Keratinocyte (primary cell): ENCODE results near the gene TINAGL1. TPM values are rescaled to one million over a fixed set of nuclear protein-coding genes. Genes with fewer than 3 reads are reported as not detected.

Experiments
- DNase-seq: peaks from one replicate; pipeline ENCODE4 v3.0.0-alpha.2; 2011; ENCODE audit warnings: low read depth, missing footprints, low spot score
- FAIRE-seq: peaks from 2 replicates; lab custom pipeline; 2011; peaks lifted over from hg19 to GRCh38; lab: Jason Lieb, UNC
- H2AFZ ChIP-seq: 2 replicates; pipeline ENCODE4 v1.6.0; 2012; ENCODE audit warnings: low read length, control low read depth, inconsistent platforms; ENCODE audit not compliant: control insufficient read depth
- H3K27ac ChIP-seq: 2 replicates; pipeline ENCODE4 v1.5.1; 2011; ENCODE audit warnings: low read length; ENCODE audit not compliant: control insufficient read depth, insufficient read depth
- H3K27me3 ChIP-seq: 3 replicates; pipeline ENCODE4 v1.6.0; 2011; ENCODE audit warnings: low read length; ENCODE audit not compliant: control insufficient read depth, insufficient read depth; ENCODE audit errors: extremely low read depth
- H3K36me3 ChIP-seq, 2 experiments: 2 replicates in 1 of 2; 3 replicates in 1 of 2; pipeline ENCODE4 v1.5.1; 2011; ENCODE audit warnings: low read length in 2 of 2, mild to moderate bottlenecking in 1 of 2; ENCODE audit not compliant: control insufficient read depth in 2 of 2, insufficient read depth in 2 of 2; ENCODE audit errors: extremely low read depth in 1 of 2
- H3K4me1 ChIP-seq: 3 replicates; pipeline ENCODE4 v1.5.1; 2011; ENCODE audit warnings: low read length; ENCODE audit not compliant: control insufficient read depth, insufficient read depth; ENCODE audit errors: extremely low read depth
- H3K4me2 ChIP-seq: 3 replicates; pipeline ENCODE4 v1.6.0; 2011; ENCODE audit warnings: low read depth, low read length; ENCODE audit not compliant: control insufficient read depth, insufficient read depth; ENCODE audit errors: extremely low read depth
- H3K4me3 ChIP-seq, 3 experiments: fragments of 200-600 bp in 1 of 3; sonication (generic) in 1 of 3; 2 replicates in 2 of 3; 3 replicates in 1 of 3; pipeline ENCODE4 v1.5.1; 2011 to 2016; ENCODE audit warnings: low read length in 3 of 3, mild to moderate bottlenecking in 3 of 3, control low read depth in 2 of 3, inconsistent platforms in 1 of 3, low read depth in 1 of 3, mixed read lengths in 1 of 3, mixed run types in 1 of 3, moderate library complexity in 1 of 3; ENCODE audit not compliant: control insufficient read depth in 2 of 3, insufficient read depth in 2 of 3; ENCODE audit errors: extremely low read depth in 1 of 3
- H3K79me2 ChIP-seq: 2 replicates; pipeline ENCODE4 v1.6.0; 2012; ENCODE audit warnings: low read length; ENCODE audit not compliant: control insufficient read depth, insufficient read depth
- H3K9ac ChIP-seq: 3 replicates; pipeline ENCODE4 v1.6.0; 2011; ENCODE audit warnings: low read length; ENCODE audit not compliant: control insufficient read depth, insufficient read depth; ENCODE audit errors: extremely low read depth
- H3K9me1 ChIP-seq: 3 replicates; pipeline ENCODE4 v1.6.0; 2011; ENCODE audit warnings: low read length; ENCODE audit not compliant: control insufficient read depth, insufficient read depth; ENCODE audit errors: extremely low read depth
- H3K9me3 ChIP-seq: 2 replicates; pipeline ENCODE4 v1.5.1; 2012; ENCODE audit warnings: low read depth, low read length; ENCODE audit not compliant: control insufficient read depth
- H4K20me1 ChIP-seq: 3 replicates; pipeline ENCODE4 v1.6.0; 2011; ENCODE audit warnings: low read length; ENCODE audit not compliant: control insufficient read depth, insufficient read depth; ENCODE audit errors: extremely low read depth
- CTCF ChIP-seq, 3 experiments: IDR thresholded peaks in 1 of 3; conservative IDR thresholded peaks in 1 of 3; optimal IDR thresholded peaks in 1 of 3; 2 replicates in 2 of 3; 3 replicates in 1 of 3; pipeline versions ENCODE3 to v1.5.1; 2011; ENCODE audit warnings: low read length in 3 of 3, mild to moderate bottlenecking in 3 of 3, moderate library complexity in 2 of 3, control low read depth in 1 of 3, inconsistent platforms in 1 of 3; ENCODE audit not compliant: insufficient read depth in 2 of 3; ENCODE audit errors: extremely low read depth in 1 of 3
- EZH2 ChIP-seq: IDR thresholded peaks from one replicate; pipeline ENCODE4 v1.6.1; 2012; ENCODE audit warnings: inconsistent platforms, mild to moderate bottlenecking, low read length, moderate library complexity
- dilution Hi-C: fragments of 300-500 bp; cut with MboI; formaldehyde crosslinking; loops from one replicate; pipeline ENCODE4 v1.7.0; 2020; ENCODE audit warnings: low sequenced_read_pairs; ENCODE audit not compliant: extremely low pct_ligation_motif_present
- polyA plus RNA-seq, 5 experiments: library from polyadenylated mRNA; depleted of rRNA in 3 of 5; stranded (reverse) in 3 of 5; stranded (forward) in 1 of 5; unstranded in 1 of 5; fragments of >200 nt; gene quantifications; 1 replicate in 1 of 5; 2 replicates in 3 of 5; 3 replicates in 1 of 5; pipeline versions ENCODE4 v1.2.1 to v1.2.3, GENCODE V29; 2011 to 2012; ENCODE audit warnings: missing spikeins in 2 of 5, low read depth in 1 of 5, low replicate concordance in 1 of 5

TINAGL1 gene
- polyA plus RNA-seq, 1 donor (not counting 4 experiments of a cell fraction or from before 2014, with no cell fraction given), result 189 TPM

DNA sequence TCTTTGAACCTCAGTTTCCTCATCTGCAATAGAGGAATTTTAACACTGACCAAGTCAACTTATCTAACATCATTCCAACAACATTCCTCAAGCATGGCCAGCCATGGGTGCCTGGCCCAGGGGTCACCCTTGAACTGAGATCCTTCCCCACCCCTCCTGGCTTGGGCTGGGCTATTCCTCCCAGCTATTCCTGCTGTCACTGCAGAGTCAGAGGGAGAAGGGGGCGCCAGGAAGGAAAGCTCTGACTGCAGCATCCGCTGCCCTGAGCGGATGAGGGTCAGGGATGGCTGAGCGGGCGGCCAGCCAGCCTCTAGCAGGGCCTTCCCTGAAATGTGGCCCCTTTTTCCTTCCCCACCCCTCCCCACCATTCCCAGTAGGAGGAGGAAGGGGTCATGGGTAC is 3.1 kb downstream of the TINAGL1 start:
- Histone ChIP-seq H3K27me3 (no peaks in the 10 kb centered on the region), H3K9me1 (peaks cover 5% of the 10 kb centered on the region), H3K4me2 (peak overlapping the region; percentile 82), H4K20me1 (peaks cover 35% of the 10 kb centered on the region), H3K36me3 (peaks cover 34 to 35% of the 10 kb centered on the region in 2 experiments), H3K79me2 (peaks cover 66% of the 10 kb centered on the region), H3K27ac (no peak overlapping the region), H2AFZ (no peak overlapping the region), H3K4me3 (peak overlapping the region; percentile 20 to 60 (median 54)), H3K9ac (peak overlapping the region; percentile 18), H3K9me3 (no peaks in the 10 kb centered on the region), H3K4me1 (peaks cover 71% of the 10 kb centered on the region)
- DNase-seq, result no peak
- dilution Hi-C loops, result no loop called here
- FAIRE-seq, result no peak
- TF ChIP-seq CTCF (optimal IDR thresholded peaks at IDR 0.05 in 1 of 3, IDR thresholded peaks at IDR 0.05 in 1 of 3, conservative IDR thresholded peaks at IDR 0.05 in 1 of 3; ENCODE audit: extremely low read depth in 1 of 3, insufficient read depth in 2 of 3, low read length in 3 of 3) (no peak), EZH2 (no peak)

DNA sequence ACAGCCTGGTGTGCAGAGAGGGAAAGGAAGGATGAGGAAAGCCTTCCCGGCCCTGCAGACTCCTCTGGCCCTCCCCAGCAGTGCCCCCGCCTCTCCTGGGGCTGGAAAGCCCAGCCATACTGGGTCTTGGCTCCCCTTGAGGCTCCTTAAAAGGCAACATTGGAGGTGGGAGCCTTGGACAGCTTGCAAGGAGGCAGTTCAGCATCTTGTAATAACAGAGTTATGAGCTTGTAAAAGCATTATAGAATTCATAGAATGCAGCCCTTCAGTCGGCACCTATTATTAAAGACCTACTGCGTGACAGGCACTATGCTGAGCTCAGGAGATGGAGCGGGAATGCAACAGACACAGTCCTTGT is 4.2 kb downstream of the TINAGL1 start:
- no peak for DNase-seq
- H3K9me1 ChIP-seq, result peaks cover 5% of the 10 kb centered on the region
- FAIRE-seq, result no peak
- dilution Hi-C loops, result no loop called here
- no peak overlapping the region for H3K4me3 ChIP-seq
- peaks cover 35% of the 10 kb centered on the region for H4K20me1 ChIP-seq
- no peaks in the 10 kb centered on the region for H3K9me3 ChIP-seq
- peaks cover 66% of the 10 kb centered on the region for H3K79me2 ChIP-seq
- no peak overlapping the region for H3K27ac ChIP-seq
- H3K27me3 ChIP-seq, result no peaks in the 10 kb centered on the region
- peaks cover 59% of the 10 kb centered on the region for H3K4me1 ChIP-seq
- no peak overlapping the region for H3K9ac ChIP-seq
- H3K4me2 ChIP-seq, result no peak overlapping the region
- TF ChIP-seq EZH2, result no peak
- no peak for TF ChIP-seq CTCF (optimal IDR thresholded peaks at IDR 0.05 in 1 of 3, IDR thresholded peaks at IDR 0.05 in 1 of 3, conservative IDR thresholded peaks at IDR 0.05 in 1 of 3; ENCODE audit: extremely low read depth in 1 of 3, insufficient read depth in 2 of 3, low read length in 3 of 3)
- H2AFZ ChIP-seq, result no peak overlapping the region
- peaks cover 44 to 45% of the 10 kb centered on the region in 2 experiments for H3K36me3 ChIP-seq
